ENCODE data around the gene MAPK8IP2.

GRCh38 chr22:50564289-50564688, 36.3 kb upstream of the MAPK8IP2 start:
- TF ChIP-seq CTCF (conservative IDR thresholded peaks at IDR 0.05; ENCODE audit: low read depth, low read length) (no peak), EZH2 (IDR thresholded peaks at IDR 0.05; ENCODE audit: borderline replicate concordance, low read depth, low read length, poor library complexity, severe bottlenecking) (no peak)
